ENCODE results near the gene NTNG1.

DNA sequence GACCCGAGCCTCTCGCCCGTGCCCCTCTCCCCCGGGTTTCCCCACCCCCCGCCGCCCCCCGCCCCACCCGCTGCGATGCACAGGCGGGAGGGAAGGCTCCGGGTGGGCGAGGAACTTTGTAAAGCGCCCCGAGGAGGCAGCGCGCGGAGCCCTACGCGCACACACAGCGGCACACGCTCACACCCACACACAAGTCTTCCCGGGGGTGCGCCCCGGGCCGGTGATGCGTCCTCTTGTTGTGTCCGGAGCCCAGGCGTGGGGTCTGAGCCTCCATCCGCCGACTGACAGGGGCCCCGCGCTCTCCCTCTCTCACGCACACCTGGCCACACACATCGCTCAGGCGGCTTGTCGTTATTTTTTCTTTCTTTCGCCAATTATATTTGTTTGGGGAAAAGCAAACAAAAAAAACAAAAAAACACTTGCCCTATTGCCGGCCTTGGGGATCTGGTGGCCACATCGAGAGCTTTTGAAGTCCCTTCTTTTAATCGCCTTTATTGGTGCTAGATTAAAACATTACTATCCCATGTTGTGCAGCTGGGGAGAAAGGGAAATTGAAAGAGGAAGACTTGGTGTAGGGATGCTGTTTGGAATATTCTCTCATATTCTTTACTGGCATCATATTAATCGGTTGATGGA is 770 bp downstream of the NTNG1 start:
- TF ChIP-seq, protein P1, sequence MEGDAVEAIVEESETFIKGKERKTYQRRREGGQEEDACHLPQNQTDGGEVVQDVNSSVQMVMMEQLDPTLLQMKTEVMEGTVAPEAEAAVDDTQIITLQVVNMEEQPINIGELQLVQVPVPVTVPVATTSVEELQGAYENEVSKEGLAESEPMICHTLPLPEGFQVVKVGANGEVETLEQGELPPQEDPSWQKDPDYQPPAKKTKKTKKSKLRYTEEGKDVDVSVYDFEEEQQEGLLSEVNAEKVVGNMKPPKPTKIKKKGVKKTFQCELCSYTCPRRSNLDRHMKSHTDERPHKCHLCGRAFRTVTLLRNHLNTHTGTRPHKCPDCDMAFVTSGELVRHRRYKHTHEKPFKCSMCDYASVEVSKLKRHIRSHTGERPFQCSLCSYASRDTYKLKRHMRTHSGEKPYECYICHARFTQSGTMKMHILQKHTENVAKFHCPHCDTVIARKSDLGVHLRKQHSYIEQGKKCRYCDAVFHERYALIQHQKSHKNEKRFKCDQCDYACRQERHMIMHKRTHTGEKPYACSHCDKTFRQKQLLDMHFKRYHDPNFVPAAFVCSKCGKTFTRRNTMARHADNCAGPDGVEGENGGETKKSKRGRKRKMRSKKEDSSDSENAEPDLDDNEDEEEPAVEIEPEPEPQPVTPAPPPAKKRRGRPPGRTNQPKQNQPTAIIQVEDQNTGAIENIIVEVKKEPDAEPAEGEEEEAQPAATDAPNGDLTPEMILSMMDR (conservative IDR thresholded peaks at IDR 0.05; ENCODE audit: low read depth, low read length), result no peak
- no peak for TF ChIP-seq SMC3 (IDR thresholded peaks at IDR 0.05; ENCODE audit: low read depth, low read length)
- no peak for TF ChIP-seq POLR2A (IDR thresholded peaks at IDR 0.05; ENCODE audit: low read depth, low read length)
- no peak for TF ChIP-seq FOS (IDR thresholded peaks at IDR 0.05; ENCODE audit: low read depth, low read length)
- TF ChIP-seq, protein P2, sequence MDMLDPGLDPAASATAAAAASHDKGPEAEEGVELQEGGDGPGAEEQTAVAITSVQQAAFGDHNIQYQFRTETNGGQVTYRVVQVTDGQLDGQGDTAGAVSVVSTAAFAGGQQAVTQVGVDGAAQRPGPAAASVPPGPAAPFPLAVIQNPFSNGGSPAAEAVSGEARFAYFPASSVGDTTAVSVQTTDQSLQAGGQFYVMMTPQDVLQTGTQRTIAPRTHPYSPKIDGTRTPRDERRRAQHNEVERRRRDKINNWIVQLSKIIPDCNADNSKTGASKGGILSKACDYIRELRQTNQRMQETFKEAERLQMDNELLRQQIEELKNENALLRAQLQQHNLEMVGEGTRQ (IDR thresholded peaks at IDR 0.05; ENCODE audit: low read depth, low read length), result no peak
- no peak for TF ChIP-seq CHD1 (IDR thresholded peaks at IDR 0.05; ENCODE audit: low read depth, low read length)
- no peak for TF ChIP-seq RCOR1 (IDR thresholded peaks at IDR 0.05; ENCODE audit: insufficient replicate concordance, low read length)
- TF ChIP-seq CEBPB (IDR thresholded peaks at IDR 0.05; ENCODE audit: low read depth, low read length), result no peak
- TF ChIP-seq BHLHE40 (IDR thresholded peaks at IDR 0.05; ENCODE audit: low read depth, low read length), result no peak
- no peak for TF ChIP-seq RFX5 (IDR thresholded peaks at IDR 0.05; ENCODE audit: low read depth, low read length)
- TF ChIP-seq MXI1 (IDR thresholded peaks at IDR 0.05; ENCODE audit: borderline replicate concordance, low read depth, low read length), result no peak

All from IMR-90 (cell line).